Measurements from ENCODE around the gene UFC1. TPM values are rescaled to one million over a fixed set of nuclear protein-coding genes. Genes with fewer than 3 reads are reported as not detected.

UFC1 gene
- total and polyA plus RNA-seq, 5 donors, result 82.6 to 99.9 (median 90.6) TPM

GRCh38 chr1:161193561-161194235, 39.9 kb downstream of the UFC1 start:
- DNase-seq, result peak; percentile 61 to 74 (median 69)
- H3K9me3 ChIP-seq (ENCODE audit: control insufficient read depth, low read length), result no peaks in the 10 kb centered on the region
- WGBS, result 69% methylated on average over 21 of the region's 21 CpGs
- no peak overlapping the region for H3K27ac ChIP-seq (ENCODE audit: low read length)
- H3K27me3 ChIP-seq (ENCODE audit: control insufficient read depth, insufficient read depth), result no peaks in the 10 kb centered on the region
- intact Hi-C loops (cut with DNase I), result loop anchor here in 1 of 4 donors (10.0 kb wide), 1 partner anchor 191 kb away; no protein-coding TSS in a partner anchor
- no peak overlapping the region for H3K4me3 ChIP-seq (ENCODE audit: low read length)
- no peak for ATAC-seq
- H3K4me1 ChIP-seq (ENCODE audit: control insufficient read depth, insufficient read depth, low read length), result peaks cover under 1% of the 10 kb centered on the region

- intact Hi-C loops (cut with DNase I), result loop anchor here in 1 of 4 donors (10.0 kb wide), 1 partner anchor 190 kb away; no protein-coding TSS in a partner anchor
- Histone ChIP-seq H3K27me3 (ENCODE audit: control insufficient read depth, insufficient read depth) (no peaks in the 10 kb centered on the region), H3K4me3 (ENCODE audit: low read length) (no peak overlapping the region), H3K27ac (ENCODE audit: low read length) (no peak overlapping the region), H3K9me3 (ENCODE audit: control insufficient read depth, low read length) (no peaks in the 10 kb centered on the region), H3K4me1 (ENCODE audit: control insufficient read depth, insufficient read depth, low read length) (peaks cover 8% of the 10 kb centered on the region)
- 71% methylated on average over 4 of the region's 4 CpGs for WGBS
- DNase-seq, result peak in 1 of 3 donors; percentile 21
- no peak for ATAC-seq
Measured at GRCh38 chr1:161195171-161195570, 41.4 kb downstream of the UFC1 start.

GRCh38 chr1:161196111-161196510, 42.3 kb downstream of the UFC1 start:
- intact Hi-C loops (cut with DNase I), result loop anchor here in 1 of 4 donors (10.0 kb wide), 1 partner anchor 189 kb away; no protein-coding TSS in a partner anchor
- Histone ChIP-seq H3K4me3 (ENCODE audit: low read length) (peak overlapping the region; percentile 39), H3K27ac (ENCODE audit: low read length) (no peak overlapping the region), H3K4me1 (ENCODE audit: control insufficient read depth, insufficient read depth, low read length) (peaks cover 16% of the 10 kb centered on the region), H3K27me3 (ENCODE audit: control insufficient read depth, insufficient read depth) (no peaks in the 10 kb centered on the region), H3K9me3 (ENCODE audit: control insufficient read depth, low read length) (no peaks in the 10 kb centered on the region)
- peak in 2 of 3 donors; percentile 9 to 12 for DNase-seq
- no peak for ATAC-seq
- WGBS, result 83% methylated on average over 7 of the region's 7 CpGs

- peak; percentile 51 to 84 (median 82) for DNase-seq
- WGBS, result 59% methylated on average over 27 of the region's 27 CpGs
Measured at GRCh38 chr1:161196521-161197451, 43.0 kb downstream of the UFC1 start.

GRCh38 chr1:161197560-161198193, 43.9 kb downstream of the UFC1 start:
- peak overlapping the region; percentile 39 for H3K4me3 ChIP-seq (ENCODE audit: low read length)
- H3K9me3 ChIP-seq (ENCODE audit: control insufficient read depth, low read length), result no peaks in the 10 kb centered on the region
- 43% methylated on average over 11 of the region's 11 CpGs for WGBS
- H3K4me1 ChIP-seq (ENCODE audit: control insufficient read depth, insufficient read depth, low read length), result peaks cover 19% of the 10 kb centered on the region
- peak overlapping the region; percentile 99 for H3K27ac ChIP-seq (ENCODE audit: low read length)
- DNase-seq (peak in 2 of 3 donors; percentile 32 to 62), ATAC-seq (no peak)
- no peaks in the 10 kb centered on the region for H3K27me3 ChIP-seq (ENCODE audit: control insufficient read depth, insufficient read depth)
- intact Hi-C loops (cut with DNase I), result loop anchor here in 1 of 4 donors (10.0 kb wide), 1 partner anchor 187 kb away; no protein-coding TSS in a partner anchor

More at GRCh38 chr1:161196521-161197451, 43.0 kb downstream of the UFC1 start:
- no peaks in the 10 kb centered on the region for H3K9me3 ChIP-seq (ENCODE audit: control insufficient read depth, low read length)
- ATAC-seq, result peak in 1 of 2 donors; percentile 3
- peak overlapping the region; percentile 99 for H3K27ac ChIP-seq (ENCODE audit: low read length)
- H3K4me1 ChIP-seq (ENCODE audit: control insufficient read depth, insufficient read depth, low read length), result peaks cover 19% of the 10 kb centered on the region
- H3K4me3 ChIP-seq (ENCODE audit: low read length), result peak overlapping the region; percentile 39
- intact Hi-C loops (cut with DNase I), result loop anchor here in 1 of 4 donors (10.0 kb wide), 1 partner anchor 188 kb away; no protein-coding TSS in a partner anchor
- H3K27me3 ChIP-seq (ENCODE audit: control insufficient read depth, insufficient read depth), result no peaks in the 10 kb centered on the region

GRCh38 chr1:161198194-161198896, 44.6 kb downstream of the UFC1 start:
- intact Hi-C loops (cut with DNase I), result loop anchor here in 1 of 4 donors (10.0 kb wide), 1 partner anchor 186 kb away; no protein-coding TSS in a partner anchor
- Histone ChIP-seq H3K9me3 (ENCODE audit: control insufficient read depth, low read length) (no peaks in the 10 kb centered on the region), H3K27me3 (ENCODE audit: control insufficient read depth, insufficient read depth) (no peaks in the 10 kb centered on the region), H3K4me3 (ENCODE audit: low read length) (peak overlapping the region; percentile 39), H3K4me1 (ENCODE audit: control insufficient read depth, insufficient read depth, low read length) (peaks cover 22% of the 10 kb centered on the region), H3K27ac (ENCODE audit: low read length) (peak overlapping the region; percentile 99)
- WGBS, result 16% methylated on average over 20 of the region's 20 CpGs
- DNase-seq (peak; percentile 70 to 90 (median 87)), ATAC-seq (peak; percentile 4 to 5)

- WGBS, result 40% methylated on average over 11 of the region's 11 CpGs
- intact Hi-C loops (cut with DNase I), result loop anchor here in 1 of 4 donors (10.0 kb wide), 1 partner anchor 186 kb away; no protein-coding TSS in a partner anchor
- Histone ChIP-seq H3K4me1 (ENCODE audit: control insufficient read depth, insufficient read depth, low read length) (peaks cover 26% of the 10 kb centered on the region), H3K27me3 (ENCODE audit: control insufficient read depth, insufficient read depth) (no peaks in the 10 kb centered on the region), H3K9me3 (ENCODE audit: control insufficient read depth, low read length) (no peaks in the 10 kb centered on the region), H3K27ac (ENCODE audit: low read length) (peak within 1 kb of the TSS; percentile 99), H3K4me3 (ENCODE audit: low read length) (peak within 1 kb of the TSS; percentile 39)
- DNase-seq, result peak; percentile 79 to 90 (median 87)
- ATAC-seq, result peak; percentile 26 to 62
Measured at GRCh38 chr1:161198897-161199431, 45.2 kb downstream of the UFC1 start, which contains the start of gene ADAMTS4. Gene ADAMTS4, minus strand, starts transcription at chr1:161199054. Its CDS starts 427 bp downstream, at chr1:161198627.

- Histone ChIP-seq H3K27ac (ENCODE audit: low read length) (peak overlapping the region; percentile 99), H3K4me3 (ENCODE audit: low read length) (no peak overlapping the region), H3K4me1 (ENCODE audit: control insufficient read depth, insufficient read depth, low read length) (peaks cover 26% of the 10 kb centered on the region), H3K9me3 (ENCODE audit: control insufficient read depth, low read length) (no peaks in the 10 kb centered on the region), H3K27me3 (ENCODE audit: control insufficient read depth, insufficient read depth) (no peaks in the 10 kb centered on the region)
- DNase-seq (peak in 1 of 3 donors; percentile 37), ATAC-seq (no peak)
- intact Hi-C loops (cut with DNase I), result loop anchor here in 1 of 4 donors (10.0 kb wide), 1 partner anchor 185 kb away; no protein-coding TSS in a partner anchor
- 35% methylated on average over 5 of the region's 5 CpGs for WGBS
Measured at GRCh38 chr1:161199506-161200139, 45.8 kb downstream of the UFC1 start.

GRCh38 chr1:161200421-161200991, 46.7 kb downstream of the UFC1 start:
- Histone ChIP-seq H3K27ac (ENCODE audit: low read length) (peak overlapping the region; percentile 99), H3K27me3 (ENCODE audit: control insufficient read depth, insufficient read depth) (no peaks in the 10 kb centered on the region), H3K4me3 (ENCODE audit: low read length) (no peak overlapping the region), H3K9me3 (ENCODE audit: control insufficient read depth, low read length) (no peaks in the 10 kb centered on the region), H3K4me1 (ENCODE audit: control insufficient read depth, insufficient read depth, low read length) (peaks cover 26% of the 10 kb centered on the region)
- WGBS, result 39% methylated on average over 5 of the region's 5 CpGs
- DNase-seq (peak in 1 of 3 donors; percentile 53), ATAC-seq (no peak)
- intact Hi-C loops (cut with DNase I), result no loop called here

Measured in right cardiac atrium (tissue), 5 donors.